Thyroid gland (tissue), 4 donors: ENCODE results near the gene MGLL.

ENCODE experiments used
- POLR2A ChIP-seq, 2 donors: fragments of 450-650 bp; IDR thresholded peaks; one replicate each; pipeline ENCODE4 v1.6.1; 2017; ENCODE audit warnings: antibody characterized with exemption in 2 of 2, mild to moderate bottlenecking in 2 of 2, moderate library complexity in 1 of 2
- TF ChIP-seq, protein P1 (sequence below), 6 experiments: fragments of 200-600 bp in 3 of 6; fragments of 450-650 bp in 3 of 6; sonication (generic) in 3 of 6; IDR thresholded peaks; one replicate each; pipeline ENCODE4 v1.5.1; 2016 to 2019; ENCODE audit warnings: antibody characterized with exemption in 6 of 6, mild to moderate bottlenecking in 2 of 6, inconsistent platforms in 1 of 6, moderate library complexity in 1 of 6

GRCh38 chr3:127867412-127867811 lies 45.1 kb upstream of the MGLL start:
- TF ChIP-seq POLR2A (IDR thresholded peaks at IDR 0.05): no peak
- TF ChIP-seq, protein P1, sequence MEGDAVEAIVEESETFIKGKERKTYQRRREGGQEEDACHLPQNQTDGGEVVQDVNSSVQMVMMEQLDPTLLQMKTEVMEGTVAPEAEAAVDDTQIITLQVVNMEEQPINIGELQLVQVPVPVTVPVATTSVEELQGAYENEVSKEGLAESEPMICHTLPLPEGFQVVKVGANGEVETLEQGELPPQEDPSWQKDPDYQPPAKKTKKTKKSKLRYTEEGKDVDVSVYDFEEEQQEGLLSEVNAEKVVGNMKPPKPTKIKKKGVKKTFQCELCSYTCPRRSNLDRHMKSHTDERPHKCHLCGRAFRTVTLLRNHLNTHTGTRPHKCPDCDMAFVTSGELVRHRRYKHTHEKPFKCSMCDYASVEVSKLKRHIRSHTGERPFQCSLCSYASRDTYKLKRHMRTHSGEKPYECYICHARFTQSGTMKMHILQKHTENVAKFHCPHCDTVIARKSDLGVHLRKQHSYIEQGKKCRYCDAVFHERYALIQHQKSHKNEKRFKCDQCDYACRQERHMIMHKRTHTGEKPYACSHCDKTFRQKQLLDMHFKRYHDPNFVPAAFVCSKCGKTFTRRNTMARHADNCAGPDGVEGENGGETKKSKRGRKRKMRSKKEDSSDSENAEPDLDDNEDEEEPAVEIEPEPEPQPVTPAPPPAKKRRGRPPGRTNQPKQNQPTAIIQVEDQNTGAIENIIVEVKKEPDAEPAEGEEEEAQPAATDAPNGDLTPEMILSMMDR (IDR thresholded peaks at IDR 0.05): no peak
